Fibroblast of skin of left quadriceps (primary cell): Measurements from ENCODE around the gene SCGB3A1.

Source experiments
- DNase-seq, 2 experiments: peaks; one replicate each; pipeline ENCODE4 v3.0.0-alpha.2; 2013; ENCODE audit warnings: low read depth in 2 of 2

Gene SCGB3A1

DNA sequence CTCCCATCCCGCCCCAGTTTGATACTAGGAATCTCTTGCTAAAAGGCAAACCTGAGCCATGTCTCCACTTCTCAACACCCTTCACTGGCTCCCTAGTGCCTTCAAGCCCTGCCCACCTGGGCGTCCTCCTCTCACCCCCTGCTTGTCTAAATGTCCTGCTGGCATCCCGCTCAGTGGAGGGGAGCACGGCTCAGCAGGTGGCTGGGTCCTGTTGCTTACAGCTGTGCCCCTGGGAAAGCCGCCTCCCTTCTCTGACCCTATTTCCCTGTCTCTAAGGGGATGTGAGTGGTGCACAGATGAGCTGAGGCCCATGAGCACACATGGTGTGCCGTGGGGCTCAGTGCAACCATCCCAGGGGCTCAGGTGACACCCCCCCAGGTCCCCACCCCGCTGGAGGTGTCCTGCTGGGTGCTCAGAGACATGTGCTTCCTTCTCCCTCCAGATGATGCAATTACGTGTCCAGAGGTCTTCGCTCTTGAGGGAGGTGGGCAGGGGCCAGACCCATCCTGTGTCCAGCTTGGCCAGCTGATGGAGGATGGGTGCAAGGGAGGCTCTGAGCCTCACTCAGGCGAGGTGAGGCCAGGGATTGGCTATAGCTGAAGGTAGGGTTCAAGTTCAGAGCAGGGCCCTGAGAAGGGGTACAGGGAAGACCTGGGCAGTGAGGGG is 34.0 kb upstream of the SCGB3A1 start:
- DNase-seq, result no peak

DNA sequence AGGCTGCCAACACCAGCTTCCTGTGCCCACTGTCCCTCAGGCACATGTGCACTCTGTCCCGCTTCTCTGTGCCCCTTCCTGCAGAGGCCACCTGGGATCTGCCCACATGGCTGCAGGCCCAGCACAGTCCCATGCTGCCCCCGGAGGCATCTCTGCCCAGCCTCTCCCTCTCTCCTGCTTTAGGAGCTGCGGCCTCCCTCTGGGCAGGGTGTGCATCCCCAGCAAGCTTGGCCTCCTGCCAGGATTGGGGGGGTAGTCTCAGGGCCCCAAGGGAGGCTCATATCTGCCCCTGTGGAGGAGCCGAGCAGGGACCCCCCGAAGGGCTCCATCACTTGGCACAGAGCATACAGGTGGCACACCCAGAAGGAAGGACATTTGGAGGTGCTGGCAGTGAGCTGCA is 33.3 kb upstream of the SCGB3A1 start:
- no peak for DNase-seq

GRCh38 chr5:180623844-180624243 is 32.5 kb upstream of the SCGB3A1 start:
- no peak for DNase-seq

- DNase-seq, result no peak
These were observed 32.1 kb upstream of the SCGB3A1 start for GRCh38 chr5:180623411-180623834.

- DNase-seq, result no peak
These were observed 31.6 kb upstream of the SCGB3A1 start for GRCh38 chr5:180622910-180623309.

DNA sequence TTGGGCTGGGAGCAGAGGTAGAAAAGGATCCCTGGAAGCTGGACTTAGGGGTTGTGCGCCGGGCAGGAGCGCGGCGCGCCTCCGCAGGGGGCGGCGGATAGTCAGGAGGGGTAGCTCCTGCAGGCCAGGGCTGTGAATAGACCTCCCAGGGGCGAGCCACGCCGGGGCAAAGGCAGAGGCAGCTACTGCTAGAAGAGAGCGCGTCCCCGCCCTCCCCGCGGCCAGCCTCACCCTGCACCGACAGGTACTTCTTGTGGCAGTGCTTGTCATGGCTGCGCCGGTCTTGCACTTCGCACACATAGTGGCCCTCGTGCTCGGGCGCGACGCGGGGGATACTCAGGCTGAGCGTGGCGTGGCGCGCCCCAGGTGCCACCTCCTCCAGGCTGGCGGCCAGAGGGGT is 30.0 kb upstream of the SCGB3A1 start:
- DNase-seq, result no peak

GRCh38 chr5:180620014-180620413 is 28.7 kb upstream of the SCGB3A1 start:
- no peak for DNase-seq

GRCh38 chr5:180619563-180619915 is 28.2 kb upstream of the SCGB3A1 start:
- no peak for DNase-seq

GRCh38 chr5:180618829-180619562 is 27.7 kb upstream of the SCGB3A1 start:
- DNase-seq, result peak; percentile 5 to 23

GRCh38 chr5:180618487-180618828 is 27.2 kb upstream of the SCGB3A1 start:
- DNase-seq, result no peak

DNA sequence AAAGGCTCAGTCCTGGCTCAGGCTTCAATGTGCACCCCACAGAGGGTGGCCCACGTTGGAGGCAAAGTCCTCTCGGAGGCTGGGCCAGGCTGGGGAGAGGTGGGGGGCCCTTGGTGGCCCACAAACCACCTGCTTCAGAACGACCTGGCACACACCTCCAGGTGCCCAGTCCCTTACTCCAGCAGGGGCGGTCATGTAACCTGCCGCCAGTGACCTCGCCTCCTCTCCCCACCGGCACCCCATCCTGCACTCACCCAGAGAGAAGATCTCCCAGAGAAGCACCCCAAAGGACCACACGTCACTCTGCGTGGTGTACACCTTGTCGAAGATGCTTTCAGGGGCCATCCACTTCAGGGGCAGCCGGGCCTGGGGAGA is 22.5 kb upstream of the SCGB3A1 start:
- no peak for DNase-seq

GRCh38 chr5:180613188-180613813 is 22.0 kb upstream of the SCGB3A1 start:
- DNase-seq, result no peak

- no peak for DNase-seq
These were observed 21.4 kb upstream of the SCGB3A1 start for GRCh38 chr5:180612683-180613082.

DNA sequence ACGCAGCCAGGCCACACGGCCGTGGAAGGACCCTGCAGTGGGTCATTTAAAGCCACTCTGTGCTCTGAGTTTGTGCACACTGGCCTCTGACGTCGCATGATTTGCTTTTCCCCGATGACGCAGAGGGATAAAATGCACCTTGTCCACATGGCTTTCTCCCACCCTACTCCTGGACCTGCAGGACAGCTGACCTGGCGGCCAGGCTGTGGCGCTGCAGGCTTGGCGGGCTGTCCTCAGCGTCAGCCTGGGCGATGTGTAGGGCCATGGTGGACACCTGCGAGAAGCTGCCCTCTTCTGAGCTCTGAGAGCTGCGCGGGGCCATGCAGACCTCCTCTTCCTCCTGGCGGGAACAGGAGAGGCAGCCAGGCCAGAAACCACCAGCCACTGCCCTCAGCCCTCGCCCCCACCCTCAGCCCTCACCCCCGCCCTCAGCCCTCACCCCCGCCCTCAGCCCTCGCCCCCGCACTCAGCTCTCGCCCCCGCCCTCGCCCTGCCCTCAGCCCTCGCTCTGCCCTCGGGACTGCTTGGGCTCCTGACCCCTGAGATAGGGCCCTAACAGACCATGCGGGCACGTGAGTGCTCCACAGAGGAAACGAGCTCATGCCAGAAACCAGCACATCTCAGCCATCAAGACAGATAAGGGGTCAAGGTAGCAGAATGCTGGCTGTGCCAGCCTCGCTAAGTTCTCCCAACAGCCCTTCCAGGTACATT is 20.0 kb upstream of the SCGB3A1 start:
- DNase-seq, result no peak

DNA sequence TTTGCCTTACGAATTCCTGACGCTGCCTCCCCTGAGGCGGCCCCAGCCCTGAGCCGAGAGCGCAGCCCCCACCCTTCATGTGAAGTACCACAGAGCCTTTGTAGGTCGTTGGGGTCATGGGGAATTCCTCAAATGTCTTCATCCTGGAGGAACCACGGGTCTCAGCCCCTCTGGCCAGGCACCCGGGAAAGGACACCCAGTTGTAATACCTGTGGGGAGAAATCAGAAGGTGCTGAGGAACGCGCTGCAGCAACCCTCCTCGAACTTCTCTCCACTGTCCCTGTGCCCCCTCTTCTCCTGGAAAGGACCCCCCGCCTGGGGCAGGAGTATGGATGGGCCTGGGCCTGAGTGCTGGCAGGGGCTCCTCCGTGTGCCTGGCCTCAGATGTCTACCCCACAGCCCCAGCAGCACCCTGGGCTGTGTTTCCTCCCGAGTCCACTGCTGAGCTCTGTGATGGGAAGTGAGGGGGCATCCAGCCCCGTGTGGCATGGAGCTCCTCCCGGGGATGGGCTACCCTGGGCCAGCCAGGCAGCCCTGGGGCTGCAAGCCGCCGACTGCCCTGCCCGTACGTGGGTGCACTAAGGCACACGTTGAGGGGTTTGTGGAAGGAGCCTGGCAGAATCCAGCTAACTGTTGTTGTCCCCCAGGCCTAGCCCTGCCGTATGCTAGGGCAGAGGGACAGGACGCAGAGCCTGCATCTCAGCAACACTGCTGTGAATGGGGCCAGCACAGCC is 18.7 kb upstream of the SCGB3A1 start:
- no peak for DNase-seq

GRCh38 chr5:180609386-180609785 is 18.1 kb upstream of the SCGB3A1 start:
- no peak for DNase-seq

DNA sequence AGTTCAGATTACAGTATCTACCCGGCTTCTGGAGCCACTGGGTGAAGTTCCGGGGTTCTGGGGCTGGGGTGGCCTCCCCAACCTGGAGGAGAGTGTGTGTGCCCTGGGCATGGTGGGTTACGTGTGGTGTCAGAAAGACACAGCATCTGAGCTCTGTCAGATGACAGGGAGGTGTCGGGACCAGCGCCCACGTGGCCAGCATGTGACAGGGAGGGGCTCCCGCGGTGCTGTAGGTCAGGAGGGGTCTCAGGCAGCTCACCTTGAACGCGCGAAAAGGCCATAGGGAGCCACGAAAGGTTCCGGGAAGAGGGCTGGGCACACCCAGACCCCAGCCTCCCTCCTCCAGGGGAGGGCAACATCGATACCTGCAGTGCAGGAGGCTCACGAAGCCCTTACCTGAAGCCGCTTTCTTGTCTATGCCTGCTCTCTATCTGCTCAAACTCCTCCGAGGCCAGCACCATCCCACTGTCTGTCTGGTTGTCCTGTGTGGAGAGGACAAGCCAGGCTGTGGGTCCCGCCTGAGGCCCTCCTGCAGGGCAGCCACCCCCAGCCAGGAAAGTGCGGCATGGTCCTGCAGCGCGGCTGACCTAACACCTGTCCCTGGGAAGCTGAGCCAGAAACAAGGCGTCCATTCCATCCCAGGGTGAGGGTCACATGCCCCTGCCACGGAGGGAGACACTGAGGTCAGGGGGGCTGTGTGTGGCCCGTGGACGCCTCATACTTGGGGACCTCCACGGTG is 17.4 kb upstream of the SCGB3A1 start:
- no peak for DNase-seq

GRCh38 chr5:180607861-180608571 is 16.7 kb upstream of the SCGB3A1 start:
- no peak for DNase-seq

- no peak for DNase-seq
These were observed 15.0 kb upstream of the SCGB3A1 start for GRCh38 chr5:180606215-180606785.

- peak; percentile 6 to 9 for DNase-seq
These were observed 14.4 kb upstream of the SCGB3A1 start for GRCh38 chr5:180605554-180606214.
